Mucosa of descending colon (tissue), 3 donors: ENCODE data around the gene MCM8. TPM values are rescaled to one million over a fixed set of nuclear protein-coding genes. Genes with fewer than 3 reads are reported as not detected.

Experiments used
- ATAC-seq: fragments of 200-7000 bp; cut with Tn5 transposase; one replicate; pipeline ENCODE4 v1.9.1; 2020; ENCODE audit warnings: mild to moderate bottlenecking, moderate library complexity
- DNase-seq, 3 donors: peaks; one replicate each; pipeline ENCODE4 v3.0.0-alpha.2; 2020
- H3K36me3 ChIP-seq: fragments of 200-600 bp; one replicate; pipeline ENCODE4 v1.8.0; 2021; ENCODE audit warnings: low read depth, mild to moderate bottlenecking
- H3K4me1 ChIP-seq: fragments of 200-600 bp; one replicate; pipeline ENCODE4 v1.8.0; 2021; ENCODE audit warnings: low read depth, mild to moderate bottlenecking
- H3K4me3 ChIP-seq: fragments of 200-600 bp; one replicate; pipeline ENCODE4 v1.8.0; 2021; ENCODE audit warnings: mild to moderate bottlenecking
- H3K9me3 ChIP-seq: fragments of 200-600 bp; one replicate; pipeline ENCODE4 v1.8.0; 2021; ENCODE audit warnings: mild to moderate bottlenecking
- CTCF ChIP-seq: fragments of 200-600 bp; IDR thresholded peaks from one replicate; pipeline ENCODE4 v1.8.0; 2022; ENCODE audit warnings: antibody characterized with exemption, mild to moderate bottlenecking
- intact Hi-C, 2 donors: fragments of 100-400 bp; cut with DNase I in 1 of 2; cut with micrococcal nuclease in 1 of 2; formaldehyde crosslinking; loops; one replicate each; pipeline versions ENCODE4 v1.11.0 to v1.11.1; 2022; cut with DNase I, micrococcal nuclease
- total RNA-seq, 3 donors: library from RNA; stranded (reverse); fragmentation: NEBNext Ultra II Directional in 2 of 3; extraction: Animal tissue kit (Norgen Biotek cat#: 25700) in 2 of 3; gene quantifications; one replicate each; pipeline versions ENCODE4 v1.2.1 to v1.2.4, GENCODE V29; 2021 to 2023
- donor health status: DM: no; HTN: no; CAD: no; lungs with moderate emphysema.
- donor health status: DM: no; HTN: no; CAD: no.
- donor health status: DM: no; HTN: yes; CAD: no.

The MCM8 gene
- total RNA-seq, 3 donors from 2014 or later, result 4.9 to 9.8 (median 7.8) TPM

- no peak for ATAC-seq
- Histone ChIP-seq H3K4me3 (no peak overlapping the region), H3K36me3 (no peaks in the 10 kb centered on the region), H3K9me3 (no peaks in the 10 kb centered on the region), H3K4me1 (peaks cover 7% of the 10 kb centered on the region)
- intact Hi-C loops, result no loop called here
- no peak for DNase-seq
- TF ChIP-seq CTCF, result no peak
Observed at GRCh38 chr20:5914859-5915258, 35.6 kb upstream of the MCM8 start.

- intact Hi-C loops, result no loop called here
- TF ChIP-seq CTCF, result no peak
- Histone ChIP-seq H3K36me3 (no peaks in the 10 kb centered on the region), H3K9me3 (no peaks in the 10 kb centered on the region), H3K4me3 (no peak overlapping the region), H3K4me1 (no peaks in the 10 kb centered on the region)
- DNase-seq, result no peak
- no peak for ATAC-seq
Observed at GRCh38 chr20:5918856-5919625, 31.4 kb upstream of the MCM8 start.

GRCh38 chr20:5919626-5920544 lies 30.6 kb upstream of the MCM8 start:
- DNase-seq (no peak), ATAC-seq (no peak)
- no peak for TF ChIP-seq CTCF
- H3K9me3 ChIP-seq, result no peaks in the 10 kb centered on the region
- H3K36me3 ChIP-seq, result no peaks in the 10 kb centered on the region
- H3K4me1 ChIP-seq, result no peaks in the 10 kb centered on the region
- intact Hi-C loops, result no loop called here
- no peak overlapping the region for H3K4me3 ChIP-seq

- intact Hi-C loops, result no loop called here
Observed at GRCh38 chr20:5920581-5920980, 29.9 kb upstream of the MCM8 start.

GRCh38 chr20:5923493-5923892 lies 27.0 kb upstream of the MCM8 start:
- H3K4me1 ChIP-seq, result no peaks in the 10 kb centered on the region
- TF ChIP-seq CTCF, result no peak
- H3K36me3 ChIP-seq, result no peaks in the 10 kb centered on the region
- intact Hi-C loops, result no loop called here
- no peak for ATAC-seq
- H3K9me3 ChIP-seq, result no peaks in the 10 kb centered on the region
- DNase-seq, result no peak
- no peak overlapping the region for H3K4me3 ChIP-seq

More at GRCh38 chr20:5920581-5920980, 29.9 kb upstream of the MCM8 start:
- Histone ChIP-seq H3K4me3 (no peak overlapping the region), H3K36me3 (no peaks in the 10 kb centered on the region), H3K9me3 (no peaks in the 10 kb centered on the region), H3K4me1 (no peaks in the 10 kb centered on the region)
- no peak for TF ChIP-seq CTCF
- DNase-seq (no peak), ATAC-seq (no peak)
